ENCODE data around the gene OGFOD1. TPM values are rescaled to one million over a fixed set of nuclear protein-coding genes. Genes with fewer than 3 reads are reported as not detected.

Gene OGFOD1
- 21.4 TPM for total RNA-seq

DNA sequence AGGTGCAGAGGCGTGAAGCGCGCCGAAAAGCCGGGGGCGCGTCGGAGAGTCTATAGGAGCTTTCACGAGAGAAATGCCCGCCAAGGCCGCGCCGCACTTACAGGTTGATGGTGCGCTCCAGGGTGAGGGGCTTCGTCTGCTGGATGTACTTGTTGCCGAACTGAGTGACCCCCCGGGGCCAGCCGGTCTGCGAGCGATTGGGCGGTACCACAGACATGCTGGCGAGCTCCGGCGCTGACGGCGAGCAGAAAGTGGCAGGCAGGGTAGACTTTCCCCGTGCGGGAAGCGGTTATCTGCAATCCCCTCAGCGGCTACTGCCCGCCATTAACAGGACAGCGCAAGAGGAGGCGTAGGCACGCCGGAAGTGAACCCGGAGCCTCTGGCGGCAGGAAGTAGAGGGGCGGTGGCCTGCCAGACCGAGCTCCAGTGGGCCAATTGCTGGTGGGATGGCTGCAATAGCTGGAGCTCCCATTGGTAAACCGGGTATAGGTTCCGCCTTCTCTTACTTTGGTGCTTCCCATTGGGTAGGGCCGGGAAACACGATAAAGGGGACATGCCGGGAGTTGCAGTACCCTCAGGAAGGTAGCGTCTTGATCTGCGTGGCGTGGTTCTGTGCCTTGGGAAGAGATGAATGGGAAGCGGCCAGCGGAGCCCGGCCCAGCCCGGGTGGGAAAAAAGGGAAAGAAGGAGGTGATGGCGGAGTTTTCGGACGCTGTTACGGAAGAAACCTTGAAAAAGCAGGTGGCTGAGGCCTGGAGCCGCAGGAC, at the start of gene OGFOD1, which contains the start of gene NUDT21:
Gene OGFOD1, plus strand, starts transcription at position 569 of the 767 bp plus-strand sequence. Its CDS starts 59 bp downstream, at position 628.
Gene NUDT21, minus strand, starts transcription at position 347 of the 767 bp plus-strand sequence. Its CDS starts 130 bp downstream, at position 217.
- peak within 1 kb of the TSS; percentile 91 to 93 (median 92) for H3K4me3 ChIP-seq (ENCODE audit: low read length in 3 of 3)
- H3K9me3 ChIP-seq (ENCODE audit: control insufficient read depth in 3 of 3, low read length in 3 of 3): no peaks in the 10 kb centered on the region
- H3K4me1 ChIP-seq (ENCODE audit: control insufficient read depth in 3 of 3, insufficient read depth in 3 of 3, low read length in 3 of 3): peaks cover 22 to 28% (median 24%) of the 10 kb centered on the region in 3 donors
- H3K27ac ChIP-seq (ENCODE audit: low read depth, low read length): peak within 1 kb of the TSS; percentile 85
- no peaks in the 10 kb centered on the region for H3K27me3 ChIP-seq (ENCODE audit: control insufficient read depth in 3 of 3, insufficient read depth in 3 of 3, low read length in 3 of 3)
- H3K36me3 ChIP-seq (ENCODE audit: control insufficient read depth in 3 of 3, insufficient read depth in 3 of 3, low read length in 3 of 3): peaks cover 15 to 29% (median 28%) of the 10 kb centered on the region in 3 donors
- peak within 1 kb of the TSS; percentile 90 to 97 (median 96) for H3K9ac ChIP-seq (ENCODE audit: low read depth in 1 of 3, low read length in 3 of 3)

GRCh38 chr16:56405977-56406672, 45.2 kb upstream of the OGFOD1 start:
- peaks cover 36 to 49% (median 44%) of the 10 kb centered on the region in 3 donors for H3K36me3 ChIP-seq (ENCODE audit: control insufficient read depth in 3 of 3, insufficient read depth in 3 of 3, low read length in 3 of 3)

GRCh38 chr16:56408379-56409098, 42.8 kb upstream of the OGFOD1 start:
- peaks cover 2 to 10% (median 7%) of the 10 kb centered on the region in 3 donors for H3K4me1 ChIP-seq (ENCODE audit: control insufficient read depth in 3 of 3, insufficient read depth in 3 of 3, low read length in 3 of 3)
- H3K27me3 ChIP-seq (ENCODE audit: control insufficient read depth in 3 of 3, insufficient read depth in 3 of 3, low read length in 3 of 3): no peaks in the 10 kb centered on the region
- H3K36me3 ChIP-seq (ENCODE audit: control insufficient read depth in 3 of 3, insufficient read depth in 3 of 3, low read length in 3 of 3): peaks cover 22 to 42% (median 34%) of the 10 kb centered on the region in 3 donors
- no peak overlapping the region for H3K9ac ChIP-seq (ENCODE audit: low read depth in 1 of 3, low read length in 3 of 3)
- no peak overlapping the region for H3K4me3 ChIP-seq (ENCODE audit: low read length in 3 of 3)
- H3K27ac ChIP-seq (ENCODE audit: low read depth, low read length): no peak overlapping the region
- H3K9me3 ChIP-seq (ENCODE audit: control insufficient read depth in 3 of 3, low read length in 3 of 3): no peaks in the 10 kb centered on the region

More at GRCh38 chr16:56405977-56406672, 45.2 kb upstream of the OGFOD1 start:
- no peak overlapping the region for H3K4me3 ChIP-seq (ENCODE audit: low read length in 3 of 3)
- H3K27ac ChIP-seq (ENCODE audit: low read depth, low read length): no peak overlapping the region
- H3K9me3 ChIP-seq (ENCODE audit: control insufficient read depth in 3 of 3, low read length in 3 of 3): no peaks in the 10 kb centered on the region
- H3K27me3 ChIP-seq (ENCODE audit: control insufficient read depth in 3 of 3, insufficient read depth in 3 of 3, low read length in 3 of 3): no peaks in the 10 kb centered on the region
- H3K4me1 ChIP-seq (ENCODE audit: control insufficient read depth in 3 of 3, insufficient read depth in 3 of 3, low read length in 3 of 3): peaks cover 2 to 17% (median 12%) of the 10 kb centered on the region in 3 donors
- H3K9ac ChIP-seq (ENCODE audit: low read depth in 1 of 3, low read length in 3 of 3): no peak overlapping the region

DNA sequence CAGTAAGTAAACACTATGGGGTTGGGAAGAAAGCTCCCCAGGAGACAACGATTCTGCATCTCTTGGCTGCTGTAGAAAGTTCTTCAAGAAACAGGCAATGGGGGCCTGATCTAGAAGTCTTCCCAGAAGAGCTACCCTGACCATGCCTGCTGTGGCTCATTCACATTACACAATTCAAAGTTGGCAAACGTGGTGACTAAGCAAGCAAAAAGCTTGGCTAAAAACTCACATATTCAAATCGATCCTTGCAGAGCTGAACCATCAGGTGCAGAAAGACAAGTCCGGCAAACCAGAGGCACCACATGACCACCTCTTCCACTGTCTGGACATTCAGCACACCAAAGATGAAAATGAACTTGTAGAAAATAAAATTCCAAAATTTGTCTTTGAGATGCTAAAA, 42.2 kb upstream of the OGFOD1 start:
- no peak overlapping the region for H3K4me3 ChIP-seq (ENCODE audit: low read length in 3 of 3)
- H3K27ac ChIP-seq (ENCODE audit: low read depth, low read length): no peak overlapping the region
- no peaks in the 10 kb centered on the region for H3K27me3 ChIP-seq (ENCODE audit: control insufficient read depth in 3 of 3, insufficient read depth in 3 of 3, low read length in 3 of 3)
- no peaks in the 10 kb centered on the region for H3K9me3 ChIP-seq (ENCODE audit: control insufficient read depth in 3 of 3, low read length in 3 of 3)
- peaks cover 22 to 42% (median 33%) of the 10 kb centered on the region in 3 donors for H3K36me3 ChIP-seq (ENCODE audit: control insufficient read depth in 3 of 3, insufficient read depth in 3 of 3, low read length in 3 of 3)
- H3K4me1 ChIP-seq (ENCODE audit: control insufficient read depth in 3 of 3, insufficient read depth in 3 of 3, low read length in 3 of 3): peaks cover 2 to 11% (median 7%) of the 10 kb centered on the region in 3 donors
- H3K9ac ChIP-seq (ENCODE audit: low read depth in 1 of 3, low read length in 3 of 3): no peak overlapping the region

GRCh38 chr16:56411123-56411522, 40.2 kb upstream of the OGFOD1 start:
- Histone ChIP-seq H3K9me3 (ENCODE audit: control insufficient read depth in 3 of 3, low read length in 3 of 3) (no peaks in the 10 kb centered on the region), H3K27ac (ENCODE audit: low read depth, low read length) (no peak overlapping the region), H3K9ac (ENCODE audit: low read depth in 1 of 3, low read length in 3 of 3) (no peak overlapping the region), H3K36me3 (ENCODE audit: control insufficient read depth in 3 of 3, insufficient read depth in 3 of 3, low read length in 3 of 3) (peaks cover 15 to 33% (median 24%) of the 10 kb centered on the region in 3 donors), H3K4me3 (ENCODE audit: low read length in 3 of 3) (no peak overlapping the region), H3K4me1 (ENCODE audit: control insufficient read depth in 3 of 3, insufficient read depth in 3 of 3, low read length in 3 of 3) (peaks cover 12 to 21% (median 19%) of the 10 kb centered on the region in 3 donors), H3K27me3 (ENCODE audit: control insufficient read depth in 3 of 3, insufficient read depth in 3 of 3, low read length in 3 of 3) (no peaks in the 10 kb centered on the region)

DNA sequence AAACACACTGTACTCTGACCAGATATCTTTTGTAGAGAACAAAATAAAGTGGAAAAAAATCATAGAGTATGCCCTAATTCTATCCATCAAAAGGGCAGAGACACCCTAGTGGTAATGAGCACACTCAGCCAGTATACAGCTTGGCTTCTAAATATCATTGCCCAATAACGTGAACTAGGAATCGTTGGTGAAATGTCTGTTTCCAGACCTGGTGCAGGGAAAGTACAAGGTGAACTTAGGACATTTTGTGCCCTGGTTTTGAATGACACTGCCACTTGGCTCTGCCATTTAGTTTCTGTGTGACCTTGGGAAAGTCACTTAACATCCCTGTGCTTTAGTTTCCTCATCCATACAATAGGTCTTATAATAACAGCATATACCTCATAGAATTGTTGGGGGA, 39.7 kb upstream of the OGFOD1 start:
- Histone ChIP-seq H3K9me3 (ENCODE audit: control insufficient read depth in 3 of 3, low read length in 3 of 3) (no peaks in the 10 kb centered on the region), H3K27ac (ENCODE audit: low read depth, low read length) (no peak overlapping the region), H3K36me3 (ENCODE audit: control insufficient read depth in 3 of 3, insufficient read depth in 3 of 3, low read length in 3 of 3) (peaks cover 15 to 33% (median 24%) of the 10 kb centered on the region in 3 donors), H3K27me3 (ENCODE audit: control insufficient read depth in 3 of 3, insufficient read depth in 3 of 3, low read length in 3 of 3) (no peaks in the 10 kb centered on the region), H3K4me3 (ENCODE audit: low read length in 3 of 3) (no peak overlapping the region), H3K4me1 (ENCODE audit: control insufficient read depth in 3 of 3, insufficient read depth in 3 of 3, low read length in 3 of 3) (peaks cover 14 to 21% (median 19%) of the 10 kb centered on the region in 3 donors), H3K9ac (ENCODE audit: low read depth in 1 of 3, low read length in 3 of 3) (no peak overlapping the region)

GRCh38 chr16:56413381-56413780, 38.0 kb upstream of the OGFOD1 start:
- Histone ChIP-seq H3K4me1 (ENCODE audit: control insufficient read depth in 3 of 3, insufficient read depth in 3 of 3, low read length in 3 of 3) (peaks cover 14 to 19% (median 16%) of the 10 kb centered on the region in 3 donors), H3K9me3 (ENCODE audit: control insufficient read depth in 3 of 3, low read length in 3 of 3) (no peaks in the 10 kb centered on the region), H3K4me3 (ENCODE audit: low read length in 3 of 3) (no peak overlapping the region), H3K36me3 (ENCODE audit: control insufficient read depth in 3 of 3, insufficient read depth in 3 of 3, low read length in 3 of 3) (peaks cover 10 to 24% (median 17%) of the 10 kb centered on the region in 3 donors), H3K9ac (ENCODE audit: low read depth in 1 of 3, low read length in 3 of 3) (no peak overlapping the region), H3K27ac (ENCODE audit: low read depth, low read length) (no peak overlapping the region), H3K27me3 (ENCODE audit: control insufficient read depth in 3 of 3, insufficient read depth in 3 of 3, low read length in 3 of 3) (no peaks in the 10 kb centered on the region)

DNA sequence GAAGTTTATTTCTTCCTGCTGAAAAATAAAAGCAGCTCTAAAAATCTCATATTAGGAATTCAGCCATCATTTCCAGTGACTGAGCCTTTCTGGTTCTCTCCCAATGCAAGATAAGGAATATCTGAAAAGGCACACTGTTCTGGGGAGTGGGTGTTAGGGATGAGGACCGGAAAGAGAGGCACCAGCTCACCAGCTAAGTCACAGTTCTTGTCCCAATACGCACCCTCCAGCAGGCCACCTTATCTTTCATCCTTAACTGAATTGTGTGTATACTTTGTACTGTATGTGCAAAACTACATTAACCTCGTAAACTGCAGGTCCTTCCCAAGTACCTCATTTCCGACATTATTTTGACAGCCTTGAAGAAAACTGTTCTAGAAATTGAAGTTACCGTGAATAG, 37.0 kb upstream of the OGFOD1 start:
- Histone ChIP-seq H3K27me3 (ENCODE audit: control insufficient read depth in 3 of 3, insufficient read depth in 3 of 3, low read length in 3 of 3) (no peaks in the 10 kb centered on the region), H3K4me1 (ENCODE audit: control insufficient read depth in 3 of 3, insufficient read depth in 3 of 3, low read length in 3 of 3) (peaks cover 12 to 20% (median 14%) of the 10 kb centered on the region in 3 donors)

DNA sequence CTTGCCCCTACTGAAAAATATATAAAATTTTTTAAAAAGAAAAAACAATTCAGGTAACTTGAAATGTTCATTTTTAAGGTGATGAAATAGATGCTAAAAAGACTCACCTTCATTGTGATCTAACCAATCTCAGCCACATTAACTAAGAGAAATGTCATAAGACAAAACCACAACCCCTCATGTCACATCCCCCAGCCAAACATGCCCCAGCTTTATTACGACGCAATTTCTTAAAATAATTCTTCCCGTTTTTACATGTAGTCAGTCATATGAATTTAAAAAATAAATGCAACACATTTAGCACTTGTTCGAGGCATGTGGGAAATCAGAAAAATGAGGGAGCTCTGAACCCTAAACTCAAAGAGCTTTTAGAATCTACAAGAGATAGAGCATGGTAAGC, 35.5 kb upstream of the OGFOD1 start:
- Histone ChIP-seq H3K4me1 (ENCODE audit: control insufficient read depth in 3 of 3, insufficient read depth in 3 of 3, low read length in 3 of 3) (peaks cover 16 to 27% (median 20%) of the 10 kb centered on the region in 3 donors), H3K9ac (ENCODE audit: low read depth in 1 of 3, low read length in 3 of 3) (no peak overlapping the region), H3K27ac (ENCODE audit: low read depth, low read length) (no peak overlapping the region), H3K36me3 (ENCODE audit: control insufficient read depth in 3 of 3, insufficient read depth in 3 of 3, low read length in 3 of 3) (peaks cover 4 to 13% (median 9%) of the 10 kb centered on the region in 3 donors), H3K4me3 (ENCODE audit: low read length in 3 of 3) (no peak overlapping the region), H3K9me3 (ENCODE audit: control insufficient read depth in 3 of 3, low read length in 3 of 3) (no peaks in the 10 kb centered on the region), H3K27me3 (ENCODE audit: control insufficient read depth in 3 of 3, insufficient read depth in 3 of 3, low read length in 3 of 3) (no peaks in the 10 kb centered on the region)

More for the DNA sequence above, 37.0 kb upstream of the OGFOD1 start:
- H3K4me3 ChIP-seq (ENCODE audit: low read length in 3 of 3): no peak overlapping the region
- H3K36me3 ChIP-seq (ENCODE audit: control insufficient read depth in 3 of 3, insufficient read depth in 3 of 3, low read length in 3 of 3): peaks cover 4 to 14% (median 9%) of the 10 kb centered on the region in 3 donors
- H3K9ac ChIP-seq (ENCODE audit: low read depth in 1 of 3, low read length in 3 of 3): no peak overlapping the region
- no peaks in the 10 kb centered on the region for H3K9me3 ChIP-seq (ENCODE audit: control insufficient read depth in 3 of 3, low read length in 3 of 3)
- no peak overlapping the region for H3K27ac ChIP-seq (ENCODE audit: low read depth, low read length)
